Head of caudate nucleus (tissue), 42 donors: ENCODE measurements around the gene DHX35.

Experiments used
- DNase-seq, 42 donors: peaks; one replicate each; pipeline versions ENCODE4 v3.0.0 to v3.0.0-alpha.2; 2020 to 2021; ENCODE audit warnings: mixed read lengths in 7 of 42
- intact Hi-C: fragments of 100-400 bp; cut with DNase I; formaldehyde crosslinking; loops from one replicate; pipeline ENCODE4 v1.15.0; 2022

Gene DHX35, protein sequence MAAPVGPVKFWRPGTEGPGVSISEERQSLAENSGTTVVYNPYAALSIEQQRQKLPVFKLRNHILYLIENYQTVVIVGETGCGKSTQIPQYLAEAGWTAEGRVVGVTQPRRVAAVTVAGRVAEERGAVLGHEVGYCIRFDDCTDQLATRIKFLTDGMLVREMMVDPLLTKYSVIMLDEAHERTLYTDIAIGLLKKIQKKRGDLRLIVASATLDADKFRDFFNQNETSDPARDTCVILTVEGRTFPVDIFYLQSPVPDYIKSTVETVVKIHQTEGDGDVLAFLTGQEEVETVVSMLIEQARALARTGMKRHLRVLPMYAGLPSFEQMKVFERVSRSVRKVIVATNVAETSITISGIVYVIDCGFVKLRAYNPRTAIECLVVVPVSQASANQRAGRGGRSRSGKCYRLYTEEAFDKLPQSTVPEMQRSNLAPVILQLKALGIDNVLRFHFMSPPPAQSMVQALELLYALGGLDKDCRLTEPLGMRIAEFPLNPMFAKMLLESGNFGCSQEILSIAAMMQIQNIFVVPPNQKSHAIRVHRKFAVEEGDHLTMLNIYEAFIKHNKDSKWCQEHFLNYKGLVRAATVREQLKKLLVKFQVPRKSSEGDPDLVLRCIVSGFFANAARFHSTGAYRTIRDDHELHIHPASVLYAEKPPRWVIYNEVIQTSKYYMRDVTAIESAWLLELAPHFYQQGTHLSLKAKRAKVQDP

DNA sequence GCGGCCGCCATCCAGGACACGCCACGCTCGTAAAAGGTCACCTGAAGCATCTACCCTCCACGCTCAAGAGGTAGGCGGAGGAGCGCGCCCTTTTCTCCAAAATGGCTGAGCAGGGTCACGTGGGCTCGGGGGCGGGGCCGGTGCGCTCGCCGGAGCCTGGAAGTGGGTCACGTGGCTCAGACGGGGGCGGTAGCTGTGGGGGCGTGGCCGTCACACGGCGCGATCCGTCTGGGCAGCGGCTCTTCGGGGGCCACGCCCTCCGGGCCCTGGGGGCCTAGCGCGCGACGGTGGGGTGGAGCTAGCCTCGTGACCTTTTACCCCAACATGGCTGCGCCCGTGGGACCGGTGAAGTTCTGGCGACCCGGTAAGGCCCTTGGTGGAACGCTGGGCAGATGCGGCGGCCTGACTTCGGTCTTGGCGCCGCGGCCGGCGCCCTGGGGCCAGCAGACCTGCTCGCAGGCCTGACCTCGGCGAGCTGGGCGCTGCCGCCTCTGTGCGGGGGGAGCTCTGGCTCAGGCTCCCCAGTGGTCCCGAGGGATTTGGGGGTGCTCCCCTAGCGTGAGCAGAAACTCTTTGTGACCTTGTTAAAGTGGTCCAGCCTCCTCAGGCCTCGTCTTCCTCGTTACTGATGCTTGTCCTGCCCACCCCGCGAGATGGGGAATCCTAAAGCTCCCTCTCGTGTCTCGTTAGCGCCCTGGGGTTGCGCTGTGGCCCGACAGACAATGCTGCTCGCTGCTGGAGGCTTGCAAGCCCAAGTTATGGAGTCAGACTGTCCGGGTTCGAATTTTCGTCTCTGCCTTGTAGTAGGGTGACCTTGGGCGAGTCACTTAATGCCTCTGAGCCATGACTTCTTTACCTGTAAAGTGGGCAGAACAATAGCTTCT lies at the start of gene DHX35:
Gene DHX35 (plus strand): TSS at position 301 of the 884 bp plus-strand sequence. CDS start 24 bp downstream, at position 325.
- DNase-seq: peak; percentile 95 to 100 (median 99)
- intact Hi-C loops: loop anchor here (5.0 kb wide), 1 partner anchor 35 kb away; the partner anchor contains the start of gene FAM83D

GRCh38 chr20:38915355-38915754 lies 46.8 kb upstream of the DHX35 start:
- DNase-seq: no peak
- intact Hi-C loops: no loop called here

DNA sequence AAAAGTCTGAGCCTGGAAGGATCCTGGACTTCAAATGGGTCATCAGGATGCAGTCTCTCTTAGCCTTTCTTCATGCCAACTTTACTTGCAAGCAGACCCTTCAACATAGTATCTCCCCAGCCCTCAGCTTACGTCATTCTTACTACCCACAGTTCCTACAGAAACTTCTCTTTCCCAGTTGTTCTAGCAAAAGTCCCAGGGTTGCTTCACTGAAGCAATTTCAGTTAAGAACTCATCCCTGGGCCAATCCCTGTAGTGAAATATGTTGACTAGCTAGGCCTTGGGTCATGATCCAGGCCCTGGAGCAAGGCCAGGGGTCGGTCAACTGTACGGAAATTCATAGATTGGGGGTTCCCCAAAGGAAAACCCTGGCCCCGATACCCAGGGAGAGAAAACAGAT lies 44.5 kb upstream of the DHX35 start:
- intact Hi-C loops: no loop called here
- DNase-seq: no peak

GRCh38 chr20:38918172-38918571 lies 44.0 kb upstream of the DHX35 start:
- intact Hi-C loops: no loop called here
- no peak for DNase-seq

- peak in 37 of 42 donors; percentile 11 to 82 (median 50) for DNase-seq
- intact Hi-C loops: no loop called here
Observed at GRCh38 chr20:38919683-38920082, 42.5 kb upstream of the DHX35 start.

GRCh38 chr20:38920411-38920810 lies 41.7 kb upstream of the DHX35 start:
- no peak for DNase-seq
- intact Hi-C loops: no loop called here

DNA sequence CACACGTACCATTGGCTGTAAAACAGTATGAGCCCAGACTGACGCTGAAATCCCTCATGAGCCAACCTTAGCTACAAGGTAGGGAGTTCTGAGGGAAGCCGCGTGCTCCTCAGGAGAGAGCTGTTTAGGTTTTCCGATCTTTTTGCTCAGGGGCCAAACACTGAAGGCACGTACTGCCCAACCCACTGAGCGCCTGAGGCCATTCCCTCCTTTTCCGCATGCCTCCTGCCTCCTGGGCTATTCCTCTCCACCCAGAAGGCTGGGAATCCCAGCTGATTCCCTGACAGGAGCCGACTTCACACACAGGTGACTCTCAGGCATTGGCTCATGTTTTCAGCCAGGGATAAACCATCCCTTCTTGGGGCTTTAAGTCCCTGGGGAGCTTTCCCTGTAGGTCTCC lies 41.3 kb upstream of the DHX35 start:
- intact Hi-C loops: no loop called here
- no peak for DNase-seq

DNA sequence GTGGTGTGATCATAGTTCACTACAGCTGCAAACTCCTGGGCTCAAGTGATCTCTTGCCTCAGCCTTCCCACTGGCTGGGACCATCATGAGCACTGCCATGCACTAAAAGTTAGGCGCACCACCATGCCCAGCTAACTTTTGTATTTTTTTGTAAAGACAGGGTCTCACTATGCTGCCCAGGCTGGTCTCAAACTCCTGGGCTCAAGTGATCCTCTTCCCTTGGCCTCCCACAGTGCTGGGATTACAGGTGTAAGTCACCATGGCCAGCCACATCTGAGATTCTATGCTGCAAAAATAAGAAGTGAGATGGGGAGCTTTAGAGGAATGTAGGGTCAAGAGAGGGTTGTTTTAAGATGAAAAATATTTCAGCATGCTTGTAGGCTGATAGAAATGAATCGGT lies 37.4 kb upstream of the DHX35 start:
- intact Hi-C loops: loop anchor here (5.0 kb wide), 1 partner anchor 38 kb away; the partner anchor contains the start of gene DHX35
- no peak for DNase-seq

GRCh38 chr20:38926142-38926933 lies 35.8 kb upstream of the DHX35 start, which contains the start of gene FAM83D:
FAM83D (plus strand) TSS chr20:38926417; CDS start chr20:38926443, 26 bp downstream.
- intact Hi-C loops: loop anchor here (5.0 kb wide), 1 partner anchor 36 kb away; the partner anchor contains the start of gene DHX35
- peak; percentile 89 to 98 (median 96) for DNase-seq

GRCh38 chr20:38926934-38927616 lies 35.1 kb upstream of the DHX35 start:
- no peak for DNase-seq
- intact Hi-C loops: loop anchor here (5.0 kb wide), 1 partner anchor 35 kb away; the partner anchor contains the start of gene DHX35

DNA sequence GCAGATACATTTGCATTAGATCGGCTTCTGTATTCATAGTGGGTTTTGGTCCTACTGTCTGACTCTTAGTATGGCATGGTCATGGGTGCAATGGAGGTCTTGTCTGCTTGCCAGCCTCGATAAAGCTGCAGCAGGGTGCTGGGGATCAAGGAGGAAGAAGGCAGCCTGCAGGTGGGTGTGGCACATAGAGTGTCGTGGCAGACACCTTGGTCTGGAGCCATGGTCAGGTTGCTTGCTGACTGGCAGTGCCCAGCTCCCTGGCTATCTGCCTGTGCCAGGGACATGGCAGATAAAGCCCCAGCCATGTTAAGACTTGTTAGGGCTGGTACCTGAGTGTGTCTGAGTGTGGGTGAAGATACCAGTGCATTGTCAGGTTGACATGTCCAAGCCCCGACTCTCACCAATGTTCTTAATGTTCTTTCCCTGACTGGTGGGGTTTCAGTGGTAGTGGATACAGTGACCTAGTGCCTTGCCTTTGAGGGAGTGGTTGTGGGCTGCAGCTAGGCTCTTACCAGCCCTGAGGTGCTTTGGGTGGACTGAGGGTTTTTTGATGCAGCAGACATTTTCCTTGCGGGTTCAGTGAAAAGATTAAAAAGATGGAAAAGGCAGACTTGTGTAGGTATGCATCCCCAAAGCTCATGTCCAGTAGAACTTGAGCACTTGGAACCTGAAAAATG lies 34.1 kb upstream of the DHX35 start:
- no peak for DNase-seq
- intact Hi-C loops: loop anchor here (5.0 kb wide), 1 partner anchor 34 kb away; the partner anchor contains the start of gene DHX35

GRCh38 chr20:38930242-38930569 lies 31.9 kb upstream of the DHX35 start:
- DNase-seq: no peak
- intact Hi-C loops: no loop called here

DNA sequence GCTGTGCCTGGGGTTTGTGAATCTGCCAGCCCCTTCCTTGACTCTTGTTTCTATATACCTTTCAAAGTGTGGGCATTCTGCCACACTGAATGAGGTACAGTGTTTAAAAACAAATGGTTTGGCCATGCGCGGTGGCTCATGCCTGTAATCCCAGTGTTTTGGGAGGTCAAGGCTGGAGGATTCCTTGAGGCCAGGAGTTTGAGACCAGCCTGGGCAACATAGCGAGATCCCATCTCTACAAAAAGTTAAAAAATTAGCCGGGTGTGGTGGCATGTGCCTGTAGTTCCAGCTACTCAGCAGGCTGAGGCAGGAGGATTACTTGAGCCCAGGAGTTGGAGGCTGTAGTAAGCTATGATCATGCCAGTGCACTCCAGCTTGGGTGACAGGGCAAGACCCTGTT lies 30.2 kb upstream of the DHX35 start:
- no peak for DNase-seq
- intact Hi-C loops: no loop called here

DNA sequence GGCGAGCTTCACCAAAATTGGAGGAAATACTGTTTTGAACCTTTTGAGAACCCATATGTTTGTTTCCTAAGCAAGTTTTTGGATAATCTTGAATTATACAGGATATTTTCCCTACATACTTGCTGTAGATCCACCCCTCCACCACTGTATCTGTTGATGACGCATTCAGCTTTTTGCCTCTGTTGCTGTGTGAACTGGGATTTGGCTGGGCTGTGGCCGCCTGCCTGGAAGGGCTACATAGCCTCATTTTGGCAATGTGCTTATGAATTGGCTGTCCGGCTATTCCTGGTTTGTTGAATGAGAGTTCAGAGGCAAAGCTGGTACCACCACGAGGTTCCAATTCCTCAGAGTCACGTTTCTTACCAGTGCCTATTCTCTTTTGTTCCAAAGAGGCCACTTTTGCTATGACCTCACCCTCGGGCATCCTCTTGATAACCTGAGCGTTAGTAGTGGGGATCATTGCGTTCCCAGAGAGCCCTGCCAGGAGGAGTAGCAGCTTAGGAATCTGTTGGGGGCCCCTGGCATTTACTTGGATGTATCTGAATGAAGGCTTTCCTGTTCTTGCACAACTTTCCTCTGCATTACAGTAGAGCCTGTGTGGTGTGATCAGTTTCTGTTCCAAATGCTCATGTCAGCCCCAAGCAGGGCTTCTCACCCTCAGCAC lies 29.6 kb upstream of the DHX35 start:
- intact Hi-C loops: no loop called here
- no peak for DNase-seq

GRCh38 chr20:38934530-38934929 lies 27.6 kb upstream of the DHX35 start:
- DNase-seq: no peak
- intact Hi-C loops: no loop called here

DNA sequence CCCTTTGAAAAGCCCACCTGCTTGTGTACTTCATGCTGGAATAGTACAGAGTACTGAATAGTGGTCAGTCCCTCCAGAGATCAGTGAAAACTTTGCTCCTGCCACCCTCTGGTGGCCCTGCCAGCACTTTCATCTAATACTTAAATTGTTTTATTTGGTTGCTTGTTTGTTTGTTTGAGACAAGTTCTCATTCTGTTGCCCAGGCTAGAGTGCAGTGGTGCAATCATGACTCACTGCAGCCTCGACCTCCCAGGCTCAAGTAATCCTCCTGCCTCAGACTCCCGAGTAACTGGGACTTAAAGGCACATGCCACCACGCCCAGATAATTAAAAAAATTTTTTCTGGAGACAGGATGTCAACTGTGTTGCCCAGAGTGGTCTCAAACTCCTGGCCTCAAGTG lies 26.9 kb upstream of the DHX35 start:
- intact Hi-C loops: no loop called here
- DNase-seq: no peak

- intact Hi-C loops: no loop called here
- no peak for DNase-seq
Observed at GRCh38 chr20:38935967-38936407, 26.2 kb upstream of the DHX35 start.
